Left forelimb (tissue), 1 donor: ENCODE data around the gene NSUN4.
"Not testable (repeated sequence)": the region's sequence is repeated elsewhere in the genome, so short reads cannot be mapped to it uniquely, and the experiment has no call there.

Experiments used
- DNase-seq: peaks from one replicate; pipeline ENCODE4 v3.0.0-alpha.2; 2018; ENCODE audit warnings: low spot score

The NSUN4 gene

GRCh38 chr1:46367701-46368100, 27.1 kb downstream of the NSUN4 start:
- DNase-seq = not testable (repeated sequence)

GRCh38 chr1:46368791-46369190, 28.2 kb downstream of the NSUN4 start:
- DNase-seq = no peak

- DNase-seq = no peak
Measured at GRCh38 chr1:46369542-46370213, 29.1 kb downstream of the NSUN4 start.

GRCh38 chr1:46370214-46370633, 29.6 kb downstream of the NSUN4 start:
- no peak for DNase-seq

- no peak for DNase-seq
Measured at GRCh38 chr1:46372431-46372830, 31.8 kb downstream of the NSUN4 start.

- no peak for DNase-seq
Measured at GRCh38 chr1:46379996-46380395, 39.4 kb downstream of the NSUN4 start.

GRCh38 chr1:46380508-46380907, 39.9 kb downstream of the NSUN4 start:
- no peak for DNase-seq

GRCh38 chr1:46393510-46393909, 52.9 kb downstream of the NSUN4 start:
- DNase-seq = no peak

GRCh38 chr1:46394108-46394871, 53.7 kb downstream of the NSUN4 start, which contains the start of gene FAAH:
Gene FAAH (plus strand): TSS chr1:46394317. CDS start chr1:46394349, 32 bp downstream.
- DNase-seq = peak; percentile 78

- DNase-seq = no peak
Measured at GRCh38 chr1:46394872-46395465, 54.4 kb downstream of the NSUN4 start.

- DNase-seq = no peak
Measured at GRCh38 chr1:46396441-46397398, 56.1 kb downstream of the NSUN4 start.

- DNase-seq = no peak
Measured at GRCh38 chr1:46399307-46399706, 58.7 kb downstream of the NSUN4 start.

- no peak for DNase-seq
Measured at GRCh38 chr1:46400421-46400820, 59.8 kb downstream of the NSUN4 start.

GRCh38 chr1:46401154-46401913, 60.7 kb downstream of the NSUN4 start:
- DNase-seq = no peak

GRCh38 chr1:46401964-46402626, 61.5 kb downstream of the NSUN4 start:
- no peak for DNase-seq

- no peak for DNase-seq
Measured at GRCh38 chr1:46403916-46404315, 63.3 kb downstream of the NSUN4 start.

- DNase-seq = no peak
Measured at GRCh38 chr1:46404482-46405196, 64.0 kb downstream of the NSUN4 start.

GRCh38 chr1:46405197-46405555, 64.6 kb downstream of the NSUN4 start:
- DNase-seq = no peak

GRCh38 chr1:46405724-46406123, 65.1 kb downstream of the NSUN4 start:
- DNase-seq = no peak
